Thoracic aorta (tissue), 2 donors: ENCODE measurements around the gene ATOSB. TPM values are rescaled to one million over a fixed set of nuclear protein-coding genes. Genes with fewer than 3 reads are reported as not detected.

ENCODE experiments used
- ATAC-seq: fragments of 150-250 bp; one replicate; pipeline ENCODE4 v1.8.0; 2017; ENCODE audit warnings: low read depth; ENCODE audit not compliant: insufficient number of reproducible peaks, low FRiP score
- DNase-seq: peaks from one replicate; pipeline ENCODE4 v3.0.0-alpha.2; 2020; ENCODE audit warnings: low spot score
- H3K27ac ChIP-seq, 2 donors: fragments of 200-600 bp; sonication (generic); 1 replicate in 1 of 2; 2 replicates in 1 of 2; pipeline ENCODE4 v1.5.1; 2016; ENCODE audit warnings: mild to moderate bottlenecking in 2 of 2, moderate library complexity in 2 of 2
- H3K27me3 ChIP-seq: fragments of 200-600 bp; sonication (generic); replicated peaks from 2 replicates; pipeline ENCODE4 v1.6.0; 2016; ENCODE audit warnings: mild to moderate bottlenecking; ENCODE audit not compliant: insufficient read depth
- H3K36me3 ChIP-seq: fragments of 200-600 bp; sonication (generic); one replicate; pipeline ENCODE4 v1.5.1; 2016
- H3K4me1 ChIP-seq, 2 donors: fragments of 200-600 bp; sonication (generic); 1 replicate in 1 of 2; 2 replicates in 1 of 2; pipeline versions ENCODE4 v1.5.1 to v1.6.0; 2016; ENCODE audit warnings: low read depth in 2 of 2, mild to moderate bottlenecking in 1 of 2; ENCODE audit not compliant: control insufficient read depth in 1 of 2
- H3K4me3 ChIP-seq: fragments of 200-600 bp; sonication (generic); 2 replicates; pipeline ENCODE4 v1.5.1; 2016; ENCODE audit warnings: mild to moderate bottlenecking
- H3K9me3 ChIP-seq: fragments of 200-600 bp; sonication (generic); 2 replicates; pipeline ENCODE4 v1.5.1; 2016
- total RNA-seq, 2 donors: library from RNA; depleted of rRNA; stranded (reverse); fragments of >200 nt; gene quantifications; one replicate each; pipeline versions ENCODE4 v1.1.0 to v1.2.3, GENCODE V29; 2016
- TF ChIP-seq, protein P1 (sequence below): fragments of 200-600 bp; sonication (generic); IDR thresholded peaks from one replicate; pipeline ENCODE4 v1.5.1; 2019; ENCODE audit warnings: antibody characterized with exemption

Gene ATOSB
- total RNA-seq, 2 donors from 2014 or later, result 30.2 to 33.6 TPM

- ATAC-seq (no peak), DNase-seq (no peak)
- TF ChIP-seq, protein P1, sequence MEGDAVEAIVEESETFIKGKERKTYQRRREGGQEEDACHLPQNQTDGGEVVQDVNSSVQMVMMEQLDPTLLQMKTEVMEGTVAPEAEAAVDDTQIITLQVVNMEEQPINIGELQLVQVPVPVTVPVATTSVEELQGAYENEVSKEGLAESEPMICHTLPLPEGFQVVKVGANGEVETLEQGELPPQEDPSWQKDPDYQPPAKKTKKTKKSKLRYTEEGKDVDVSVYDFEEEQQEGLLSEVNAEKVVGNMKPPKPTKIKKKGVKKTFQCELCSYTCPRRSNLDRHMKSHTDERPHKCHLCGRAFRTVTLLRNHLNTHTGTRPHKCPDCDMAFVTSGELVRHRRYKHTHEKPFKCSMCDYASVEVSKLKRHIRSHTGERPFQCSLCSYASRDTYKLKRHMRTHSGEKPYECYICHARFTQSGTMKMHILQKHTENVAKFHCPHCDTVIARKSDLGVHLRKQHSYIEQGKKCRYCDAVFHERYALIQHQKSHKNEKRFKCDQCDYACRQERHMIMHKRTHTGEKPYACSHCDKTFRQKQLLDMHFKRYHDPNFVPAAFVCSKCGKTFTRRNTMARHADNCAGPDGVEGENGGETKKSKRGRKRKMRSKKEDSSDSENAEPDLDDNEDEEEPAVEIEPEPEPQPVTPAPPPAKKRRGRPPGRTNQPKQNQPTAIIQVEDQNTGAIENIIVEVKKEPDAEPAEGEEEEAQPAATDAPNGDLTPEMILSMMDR, result no peak
- H3K4me3 ChIP-seq, result no peak overlapping the region
- H3K27ac ChIP-seq, result no peak overlapping the region
- no peaks in the 10 kb centered on the region for H3K9me3 ChIP-seq
- H3K36me3 ChIP-seq, result peaks cover 69% of the 10 kb centered on the region
- H3K27me3 ChIP-seq, result no peaks in the 10 kb centered on the region
- no peaks in the 10 kb centered on the region for H3K4me1 ChIP-seq
Measured at GRCh38 chr9:35057271-35057620, 58.4 kb downstream of the ATOSB start.

DNA sequence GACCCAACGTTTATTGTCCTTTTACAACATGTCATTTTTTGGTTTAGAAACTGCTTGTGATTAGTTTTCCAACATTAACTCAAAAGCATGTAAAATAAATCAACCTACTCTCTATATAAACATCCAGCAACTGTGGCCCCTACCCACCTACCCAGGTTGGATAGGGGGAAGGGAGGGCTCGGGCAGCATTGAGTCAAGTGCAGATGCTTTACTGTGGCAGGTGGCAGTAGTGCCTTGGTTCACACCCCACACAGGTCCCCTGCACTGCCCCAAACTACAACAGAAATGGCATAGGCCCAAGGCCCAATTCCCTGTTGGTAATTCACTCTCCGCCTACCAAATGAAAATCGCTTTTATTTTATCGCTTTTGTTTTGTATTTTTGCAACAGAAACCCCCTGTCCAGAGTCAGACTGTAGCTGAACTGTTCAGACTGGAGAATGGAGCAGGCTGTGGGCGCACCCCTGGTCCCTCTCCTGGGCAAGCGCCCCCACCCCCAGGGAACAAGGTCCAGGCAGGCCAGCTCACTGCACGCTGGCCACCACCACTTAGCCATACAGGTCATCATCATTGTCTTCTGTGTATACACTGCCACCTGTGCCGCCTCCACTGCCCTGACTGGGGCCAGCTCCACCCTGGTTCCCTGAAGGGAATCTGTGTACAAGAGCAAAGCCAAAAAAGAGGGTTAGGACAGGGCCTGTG is 58.9 kb downstream of the ATOSB start:
- no peak for ATAC-seq
- H3K27ac ChIP-seq, result no peak overlapping the region
- TF ChIP-seq, protein P1, result no peak
- DNase-seq, result no peak
- H3K4me1 ChIP-seq, result no peaks in the 10 kb centered on the region
- no peaks in the 10 kb centered on the region for H3K27me3 ChIP-seq
- peaks cover 63% of the 10 kb centered on the region for H3K36me3 ChIP-seq
- no peaks in the 10 kb centered on the region for H3K9me3 ChIP-seq
- H3K4me3 ChIP-seq, result no peak overlapping the region

GRCh38 chr9:35054871-35055644 is 60.6 kb downstream of the ATOSB start:
- Histone ChIP-seq H3K4me1 (peaks cover 0 to 4% of the 10 kb centered on the region in 2 donors), H3K9me3 (no peaks in the 10 kb centered on the region), H3K27ac (no peak overlapping the region), H3K27me3 (no peaks in the 10 kb centered on the region), H3K36me3 (peaks cover 47% of the 10 kb centered on the region), H3K4me3 (no peak overlapping the region)
- TF ChIP-seq, protein P1, result no peak
- DNase-seq, result no peak
- no peak for ATAC-seq

GRCh38 chr9:35054185-35054835 is 61.4 kb downstream of the ATOSB start:
- Histone ChIP-seq H3K9me3 (no peaks in the 10 kb centered on the region), H3K27me3 (no peaks in the 10 kb centered on the region), H3K27ac (no peak overlapping the region), H3K36me3 (peaks cover 44% of the 10 kb centered on the region), H3K4me1 (peaks cover 0 to 4% of the 10 kb centered on the region in 2 donors), H3K4me3 (no peak overlapping the region)
- TF ChIP-seq, protein P1, result no peak
- no peak for ATAC-seq
- no peak for DNase-seq

Other genes starting within 250 kb of the ATOSB start
- gene PHF24, start 157.6 kb downstream of the ATOSB start, total RNA-seq, result under 1 TPM; 0.27 to 0.35 TPM
- 10 to 100 TPM; 51.0 to 61.5 TPM for gene DNAJB5, start 126.1 kb downstream of the ATOSB start, total RNA-seq
- 100 to 1,000 TPM; 179 to 204 TPM for gene VCP, start 43.2 kb downstream of the ATOSB start, total RNA-seq
- gene FANCG, start 35.9 kb downstream of the ATOSB start, total RNA-seq, result 10 to 100 TPM in 1 of 2 donors, 1 to 10 TPM in 1; 2.2 to 19.1 TPM
- gene PIGO, start 19.3 kb downstream of the ATOSB start, total RNA-seq, result 10 to 100 TPM; 10.8 to 13.9 TPM
- 10 to 100 TPM; 51.7 to 84.1 TPM for gene STOML2, start 12.7 kb downstream of the ATOSB start, total RNA-seq
- 10 to 100 TPM; 38.1 to 47.4 TPM for gene UNC13B, start 46.1 kb upstream of the ATOSB start, total RNA-seq